Stimulated activated CD4-positive, alpha-beta T cell treated with anti-CD3 and anti-CD28 coated beads, Interleukin-15, amount 100 ng/mL, for 24 hours (primary cell): Measurements from ENCODE around the gene MAP3K15.
"Not testable (repeated sequence)": the region's sequence is repeated elsewhere in the genome, so short reads cannot be mapped to it uniquely, and the experiment has no call there.

Source experiments
- DNase-seq: peaks from one replicate; pipeline ENCODE4 v3.0.0-alpha.2; 2020

The MAP3K15 gene

DNA sequence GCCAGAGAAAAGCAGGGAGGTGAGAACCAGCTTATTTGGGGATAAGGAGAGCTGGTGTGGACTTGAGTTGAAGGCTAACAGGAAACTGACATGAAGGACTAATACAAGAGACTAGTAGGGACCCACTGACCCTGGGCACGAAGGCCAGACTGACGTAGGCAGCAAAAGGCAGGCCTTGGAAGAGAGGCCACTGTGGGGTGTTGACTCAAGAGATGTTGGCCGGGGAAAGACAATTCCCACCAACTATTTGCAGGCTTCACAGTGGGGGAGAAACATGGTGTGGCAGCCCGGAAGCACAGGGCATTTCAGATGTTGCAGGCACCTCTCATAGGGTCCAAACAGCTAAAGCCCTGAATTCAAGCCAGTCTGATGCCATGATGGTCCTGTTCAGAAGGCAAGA, 24.4 kb upstream of the MAP3K15 start:
- no peak for DNase-seq

- DNase-seq = no peak
Measured at GRCh38 chrX:19535476-19535875, 20.2 kb upstream of the MAP3K15 start.

DNA sequence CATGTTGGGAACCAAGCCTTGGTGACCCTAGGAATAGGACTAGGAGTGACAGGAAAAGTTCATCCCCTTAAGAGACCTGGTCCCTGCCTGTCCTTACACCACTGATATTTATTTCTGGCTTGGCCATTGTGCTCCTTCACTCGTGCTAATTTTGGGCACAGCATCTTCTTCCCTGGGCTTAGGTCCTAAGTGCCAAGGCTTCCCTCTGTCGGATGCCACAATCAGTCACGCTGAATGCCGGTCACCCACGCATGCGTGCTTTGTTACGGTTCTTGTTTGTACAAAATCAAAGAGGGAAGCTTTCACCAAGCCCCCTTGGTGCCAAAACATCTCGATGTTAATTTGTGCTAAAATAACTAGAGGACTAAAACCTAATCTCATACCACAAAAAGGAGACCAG, 17.4 kb upstream of the MAP3K15 start:
- DNase-seq = no peak

- DNase-seq = no peak
Measured at GRCh38 chrX:19517965-19518364, 2.7 kb upstream of the MAP3K15 start.

DNA sequence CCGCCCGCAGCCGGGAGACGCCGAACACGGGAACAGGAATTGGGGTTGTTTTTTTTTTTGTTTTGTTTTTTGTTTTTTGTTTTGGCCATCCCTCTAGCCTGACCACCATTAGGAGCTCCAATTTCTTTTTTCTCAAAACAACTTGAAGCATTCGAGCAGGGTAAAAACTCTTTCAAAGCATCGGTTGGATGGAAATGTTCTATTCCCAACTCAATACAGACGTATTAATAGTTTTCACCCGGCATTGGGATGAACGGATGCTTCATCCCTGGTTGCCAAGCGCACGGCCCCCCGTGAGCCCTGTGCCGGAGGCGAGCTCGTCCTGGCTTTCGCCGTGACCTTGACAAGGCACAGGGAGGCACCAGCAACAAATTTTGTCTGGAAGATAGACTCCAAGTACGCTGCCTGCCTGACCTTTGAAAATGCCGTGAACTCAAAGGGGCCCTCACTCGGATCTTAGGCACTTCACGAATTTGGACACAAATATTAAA, 352 bp upstream of the MAP3K15 start:
- DNase-seq = no peak

- DNase-seq = no peak
Measured at GRCh38 chrX:19513383-19513782, 1.9 kb downstream of the MAP3K15 start.

- DNase-seq = no peak
Measured at GRCh38 chrX:19512961-19513360, 2.3 kb downstream of the MAP3K15 start.

DNA sequence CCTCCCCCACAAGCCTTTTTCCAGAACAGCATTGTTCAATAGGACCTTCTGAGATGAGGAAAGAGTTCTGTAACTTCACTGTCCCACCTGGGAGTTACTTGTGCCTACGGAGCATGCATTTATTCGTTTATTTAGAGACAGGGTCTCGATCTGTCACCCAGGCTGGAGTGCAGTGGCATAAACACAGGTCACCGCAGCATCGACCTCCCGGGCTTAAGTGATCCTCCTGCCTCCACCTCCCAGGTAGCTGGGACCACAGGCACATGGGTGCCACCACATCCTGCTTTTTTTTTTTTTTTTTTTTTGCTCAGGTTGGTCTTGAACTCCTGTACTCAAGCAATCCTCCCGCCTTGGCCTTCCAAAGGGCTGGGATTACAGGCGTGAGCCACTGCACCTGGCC, 2.9 kb downstream of the MAP3K15 start:
- no peak for DNase-seq

DNA sequence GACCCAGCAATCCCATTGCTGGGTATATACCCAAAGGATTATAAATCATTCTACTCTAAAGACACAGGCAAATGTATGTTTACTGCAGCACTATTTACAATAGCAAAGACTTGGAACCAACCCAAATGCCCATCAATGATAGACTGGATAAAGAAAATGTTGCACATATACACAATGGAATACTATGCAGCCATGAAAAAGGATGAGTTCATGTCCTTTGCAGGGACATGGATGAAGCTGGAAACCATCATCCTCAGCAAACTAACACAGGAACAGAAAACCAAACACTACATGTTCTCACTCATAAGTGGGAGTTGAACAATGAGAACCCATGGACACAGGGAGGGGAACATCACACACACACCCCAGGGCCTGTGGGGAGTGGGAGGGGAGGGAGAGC, 3.5 kb downstream of the MAP3K15 start:
- DNase-seq = not testable (repeated sequence)

DNA sequence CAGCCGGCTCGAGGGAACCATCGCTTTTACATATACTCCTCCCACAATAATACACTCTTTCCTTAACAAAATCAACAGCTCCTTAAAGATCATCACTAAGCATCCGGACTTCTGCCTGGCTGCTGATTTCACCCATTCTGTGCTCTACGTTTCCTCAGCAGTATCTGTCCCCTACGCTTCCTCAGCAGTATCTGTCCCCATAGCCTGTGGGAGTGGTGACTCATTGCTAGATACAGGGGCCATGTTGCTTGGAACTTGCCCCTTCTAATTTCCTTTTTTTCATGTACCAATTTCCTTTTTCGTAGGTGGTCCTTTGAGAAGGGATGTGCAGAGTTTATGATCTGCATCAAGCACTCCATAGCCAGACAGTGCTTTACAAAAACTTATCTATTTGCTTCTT, 18.6 kb downstream of the MAP3K15 start:
- DNase-seq = no peak

GRCh38 chrX:19487520-19488200, 27.6 kb downstream of the MAP3K15 start:
- DNase-seq = no peak

DNA sequence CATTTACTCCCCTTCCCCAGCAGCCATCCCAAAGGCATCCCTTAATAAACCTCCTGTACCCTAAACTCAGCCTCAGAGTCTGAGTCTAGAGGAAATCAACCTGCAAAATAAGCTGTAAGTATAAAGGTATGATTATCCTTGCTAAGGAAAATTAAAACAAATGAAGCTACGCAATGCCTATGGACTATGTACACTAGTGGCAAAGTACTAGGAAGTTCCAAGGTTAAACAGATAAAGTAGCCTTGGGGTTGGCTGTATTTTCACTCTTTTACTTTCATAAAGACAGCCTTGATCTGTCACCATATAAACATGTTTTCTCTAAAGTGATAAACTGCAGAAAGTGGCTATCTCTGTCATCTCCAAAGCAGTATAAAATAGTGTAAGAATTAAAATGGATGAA, 35.9 kb downstream of the MAP3K15 start:
- no peak for DNase-seq

DNA sequence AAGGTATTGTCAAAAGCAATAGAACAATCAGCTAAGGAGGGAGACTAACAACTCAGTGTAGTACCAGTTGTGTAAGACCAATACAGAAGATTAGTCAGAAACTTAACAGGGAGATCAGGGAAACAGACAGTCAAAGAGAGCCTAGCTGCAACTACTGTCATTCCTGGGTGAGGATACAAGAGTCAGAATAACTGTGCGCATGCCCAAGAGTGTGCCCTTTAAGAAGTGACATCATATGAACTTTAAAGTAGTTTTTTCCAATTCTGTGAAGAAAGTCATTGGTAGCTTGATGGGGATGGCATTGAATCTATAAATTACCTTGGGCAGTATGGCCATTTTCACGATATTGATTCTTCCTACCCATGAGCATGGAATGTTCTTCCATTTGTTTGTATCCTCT, 46.9 kb downstream of the MAP3K15 start:
- DNase-seq = not testable (repeated sequence)

GRCh38 chrX:19462879-19463278, 52.4 kb downstream of the MAP3K15 start:
- no peak for DNase-seq

- DNase-seq = no peak
Measured at GRCh38 chrX:19462231-19462630, 53.1 kb downstream of the MAP3K15 start.

DNA sequence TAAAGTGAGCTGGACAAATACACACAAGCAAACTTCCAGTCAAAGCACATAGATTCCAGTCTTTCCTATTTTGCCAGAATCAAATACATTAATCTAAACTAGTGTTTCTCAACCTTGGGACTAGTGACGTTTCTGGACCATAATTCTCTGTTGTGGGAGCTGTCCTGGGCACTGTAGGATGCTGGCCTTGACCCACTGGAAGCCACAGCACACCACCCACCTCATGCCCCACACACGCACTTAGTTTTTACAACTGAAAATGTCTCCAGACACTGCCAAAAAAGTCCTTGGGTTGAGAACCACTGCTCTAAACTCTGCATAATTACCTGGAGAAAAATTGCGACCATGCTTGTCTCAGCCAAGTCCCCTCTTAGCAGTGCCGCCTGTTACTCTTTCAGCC, 57.6 kb downstream of the MAP3K15 start:
- no peak for DNase-seq

DNA sequence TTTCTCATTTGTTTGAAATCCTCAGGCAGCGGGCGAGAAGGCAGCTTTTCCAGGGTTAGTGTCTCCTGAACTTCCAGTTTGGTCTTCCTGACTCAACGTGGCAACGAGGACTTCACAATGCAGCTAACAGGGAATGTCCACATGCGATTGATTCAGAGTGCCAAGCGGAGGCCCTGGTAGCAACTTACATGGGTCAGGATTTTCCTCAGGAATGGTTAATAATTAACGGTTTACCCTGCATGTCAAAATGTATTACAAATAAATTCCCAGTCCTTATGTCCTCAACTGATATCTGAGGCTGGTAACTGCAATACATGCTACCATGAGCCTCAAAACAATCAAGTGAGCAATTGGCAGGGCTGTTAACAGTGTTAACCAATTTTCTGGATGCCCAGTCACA, 67.2 kb downstream of the MAP3K15 start:
- no peak for DNase-seq

DNA sequence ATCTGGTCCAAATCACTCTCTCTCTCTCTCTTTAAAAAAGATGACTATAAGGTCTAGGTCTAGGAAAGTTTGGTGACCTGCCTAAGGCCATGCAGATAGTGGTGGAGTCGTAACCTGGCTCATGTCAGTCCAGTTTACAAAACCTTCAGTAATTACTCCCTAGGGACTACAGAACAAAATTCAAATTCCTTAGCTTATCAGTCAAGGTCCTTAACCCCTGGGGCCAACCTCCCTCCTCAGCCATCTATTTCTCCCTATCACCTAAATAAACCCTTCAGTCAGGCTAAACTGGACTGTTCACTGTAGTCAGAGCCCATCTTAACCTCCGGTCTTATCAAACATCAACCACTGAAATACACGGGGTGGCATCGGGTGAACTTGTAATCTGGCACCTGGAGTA, 68.9 kb downstream of the MAP3K15 start:
- no peak for DNase-seq

DNA sequence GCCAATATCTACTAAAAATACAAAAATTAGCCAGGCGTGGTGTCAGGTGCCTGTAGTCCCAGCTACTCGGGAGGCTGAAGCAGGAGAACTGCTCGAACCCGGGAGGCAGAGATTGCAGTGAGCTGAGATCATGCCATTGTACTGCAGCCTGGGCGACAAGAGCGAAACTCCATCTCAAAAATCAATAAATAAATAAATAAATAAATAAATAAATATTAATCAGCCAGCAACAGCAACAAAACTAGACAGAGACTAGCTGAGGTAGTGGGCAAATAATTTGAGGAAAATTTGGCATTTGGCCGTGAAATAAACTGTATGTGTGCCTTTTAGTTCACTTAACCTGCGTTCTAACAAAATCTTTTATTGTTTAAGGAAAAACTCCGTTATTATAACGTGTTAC, 69.5 kb downstream of the MAP3K15 start:
- not testable (repeated sequence) for DNase-seq

GRCh38 chrX:19443869-19444526, 71.3 kb downstream of the MAP3K15 start:
- no peak for DNase-seq

GRCh38 chrX:19440713-19441112, 74.6 kb downstream of the MAP3K15 start:
- DNase-seq = no peak

DNA sequence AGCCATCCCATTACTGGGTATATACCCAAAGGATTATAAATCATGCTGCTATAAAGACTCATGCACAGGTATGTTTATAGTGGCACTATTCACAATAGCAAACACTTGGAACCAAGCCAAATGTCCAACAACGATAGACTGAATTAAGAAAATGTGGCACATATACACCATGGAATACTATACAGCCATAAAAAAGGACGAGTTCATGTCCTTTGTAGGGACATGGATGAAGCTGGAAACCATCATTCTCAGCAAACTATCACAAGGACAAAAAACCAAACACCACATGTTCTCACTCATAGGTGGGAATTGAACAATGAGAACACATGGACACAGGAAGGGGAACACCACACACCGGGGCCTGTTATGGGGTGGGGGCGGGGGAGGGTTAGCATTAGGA, 92.6 kb downstream of the MAP3K15 start:
- DNase-seq = not testable (repeated sequence)

- DNase-seq = no peak
Measured at GRCh38 chrX:19410259-19410658, 105.0 kb downstream of the MAP3K15 start.

DNA sequence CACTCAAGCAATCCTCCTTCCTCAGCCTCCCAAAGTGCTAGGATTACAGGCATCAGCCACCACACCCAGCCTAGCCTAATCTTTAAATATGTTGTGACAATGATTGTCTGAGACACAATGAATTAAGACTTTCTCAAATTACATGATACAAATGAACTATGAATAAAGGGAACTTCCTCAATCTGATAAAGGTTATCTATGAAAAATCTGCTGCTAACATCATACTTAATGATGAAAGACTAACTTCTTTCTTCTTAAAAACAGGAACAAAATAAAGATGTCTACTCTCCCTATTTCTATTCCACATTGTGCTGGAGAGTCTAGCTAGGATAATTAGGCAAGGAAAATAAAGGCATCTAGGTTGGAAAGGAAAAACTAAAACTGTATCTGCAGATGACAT, 111.6 kb downstream of the MAP3K15 start:
- DNase-seq = no peak

DNA sequence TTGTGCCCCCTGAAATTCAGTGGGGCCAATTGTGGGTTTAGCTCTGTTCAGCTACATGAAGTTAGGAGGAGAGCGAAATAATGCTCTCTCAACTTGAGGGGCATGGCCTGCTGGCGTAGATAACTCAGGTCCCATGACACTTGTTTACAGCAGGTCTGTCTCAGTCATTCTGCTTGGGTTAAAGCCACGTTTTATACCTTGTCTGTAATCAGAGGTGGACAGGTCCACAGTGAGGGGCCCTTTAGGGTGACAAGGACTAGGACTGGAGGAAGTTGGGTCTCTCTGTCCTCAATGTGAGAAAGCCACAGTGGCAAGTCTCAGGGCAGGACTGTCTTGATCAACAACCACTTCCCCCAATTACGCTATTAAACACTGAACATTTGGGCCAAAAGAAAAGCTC, 122.6 kb downstream of the MAP3K15 start:
- DNase-seq = no peak
